Measurements from ENCODE around the gene PTPN5. TPM values are rescaled to one million over a fixed set of nuclear protein-coding genes. Genes with fewer than 3 reads are reported as not detected.

The PTPN5 gene
- total RNA-seq, result not detected in 2 replicates

DNA sequence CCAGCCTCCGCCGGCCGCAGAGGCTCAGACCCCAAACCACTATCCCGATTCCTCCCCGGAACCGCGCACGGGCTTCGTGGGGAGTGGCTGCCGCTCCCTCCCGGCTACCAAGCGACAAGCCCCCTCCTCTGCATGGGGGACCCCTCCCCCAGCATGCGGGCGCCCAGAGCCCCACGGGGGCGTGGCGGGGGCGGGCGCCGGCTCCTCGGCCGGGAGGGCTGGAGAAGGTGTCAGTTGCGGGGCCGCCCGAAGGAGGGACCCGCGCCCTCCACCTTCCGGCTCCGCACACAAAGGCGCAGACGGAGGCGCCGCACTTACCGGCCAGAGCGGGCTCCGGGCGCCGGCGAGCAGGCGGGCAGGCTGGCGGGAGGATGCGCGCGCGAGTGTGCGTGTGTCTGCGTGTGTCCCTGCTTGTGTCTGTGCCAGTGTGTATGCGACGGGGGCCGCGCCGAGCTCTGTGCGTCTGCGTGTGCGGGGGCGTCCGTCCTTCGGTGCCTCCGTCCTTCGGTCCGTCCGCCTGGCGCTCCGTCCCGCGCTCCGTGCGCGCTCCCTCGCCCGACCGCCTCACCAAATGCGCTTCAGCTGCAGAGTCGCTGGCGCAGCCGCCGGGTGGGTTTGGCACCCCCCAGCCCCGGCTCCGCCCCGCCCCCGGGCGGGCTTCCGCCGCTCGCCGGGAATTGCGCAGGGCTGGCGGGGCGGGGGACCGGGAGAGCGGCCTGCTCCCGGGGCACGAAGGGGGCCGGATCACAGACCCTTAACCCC lies at the start of gene PTPN5:
Gene PTPN5 (minus strand): TSS at position 592 of the 762 bp plus-strand sequence. CDS start 19,840 bp downstream, outside the sequence.

GRCh38 chr11:18726040-18726439 lies 65.6 kb downstream of the PTPN5 start, which contains the start of gene IGSF22:
IGSF22 (minus strand) TSS chr11:18726188; CDS start chr11:18724236, 1,952 bp downstream.

DNA sequence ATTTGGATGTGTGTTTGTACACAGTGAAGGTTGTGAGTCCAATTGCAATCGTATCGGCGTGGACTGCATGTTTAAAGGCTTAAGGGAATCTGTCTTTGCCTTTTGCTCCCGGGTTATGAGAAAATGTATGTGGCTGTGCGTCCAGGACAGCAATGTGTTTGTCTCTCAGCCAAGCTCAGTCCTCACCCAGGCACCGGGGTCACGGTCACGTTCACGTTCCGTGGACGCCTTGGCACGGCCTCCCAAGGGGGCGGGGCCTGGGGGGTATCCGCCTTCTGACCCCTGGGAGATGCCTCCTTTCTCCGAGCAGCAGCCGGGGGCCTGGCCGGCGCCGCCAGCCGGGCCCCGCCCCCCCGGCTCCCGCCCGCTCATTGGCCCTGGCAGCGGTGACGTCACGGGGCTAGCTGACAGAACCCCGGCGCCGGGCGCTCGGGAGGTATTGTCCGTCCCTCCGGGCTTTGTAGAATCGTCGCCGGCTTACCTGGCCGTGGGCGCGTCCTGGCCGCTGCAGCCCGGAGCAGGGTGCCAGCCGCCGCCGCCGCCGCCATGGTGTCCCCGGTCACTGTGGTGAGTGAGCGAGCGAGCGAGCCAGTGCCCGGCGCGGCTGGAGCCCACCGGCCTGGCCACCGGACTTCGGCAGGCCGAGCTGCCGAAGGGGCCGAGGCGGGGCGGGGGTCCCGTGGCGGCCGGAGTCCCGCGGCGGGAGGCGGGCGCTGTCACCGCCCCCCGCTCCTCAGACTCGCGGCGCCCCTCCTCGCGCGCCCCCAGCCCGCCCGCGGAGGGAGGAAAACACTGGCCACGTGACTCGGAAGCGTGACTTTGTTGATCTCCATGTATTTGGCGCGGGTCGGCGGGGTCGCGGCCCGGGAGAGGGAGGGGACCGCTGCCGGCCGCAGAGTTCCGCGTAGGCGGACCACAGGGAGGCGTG lies 93.0 kb downstream of the PTPN5 start, which contains the start of gene TMEM86A:
Gene TMEM86A (plus strand): TSS at position 439 of the 928 bp plus-strand sequence. CDS start 108 bp downstream, at position 547.

Other genes with a start within 250 kb of the PTPN5 start
- 23.8 and 25.7 TPM in 2 replicates for gene UEVLD, start 203.1 kb downstream of the PTPN5 start, total RNA-seq
- 2.9 TPM in 1 of 2 replicates, not detected in the other for gene MISFA, start 192.0 kb downstream of the PTPN5 start, total RNA-seq
- 19.9 and 26.0 TPM in 2 replicates for gene SPTY2D1, start 157.5 kb downstream of the PTPN5 start, total RNA-seq
- 2.5 and 3.3 TPM in 2 replicates for gene TMEM86A, start 93.0 kb downstream of the PTPN5 start, total RNA-seq
- gene IGSF22, start 65.6 kb downstream of the PTPN5 start, total RNA-seq, result not detected in 2 replicates
- not detected in 2 replicates for gene MRGPRX1, start 147.6 kb upstream of the PTPN5 start, total RNA-seq